SU-DHL-6 (cell line): ENCODE results near the gene ISYNA1.

ENCODE experiments used
- H2AFZ ChIP-seq: fragments of 200-600 bp; sonication (generic); 2 replicates; pipeline ENCODE4 v1.6.1; 2014; ENCODE audit warnings: low read depth, mild to moderate bottlenecking, moderate library complexity, mixed read lengths, antibody characterized with exemption, low read length; ENCODE audit not compliant: severe bottlenecking
- H3F3A ChIP-seq: fragments of 200-600 bp; shearing (Covaris generic); 2 replicates; pipeline ENCODE4 v1.6.0; 2016; ENCODE audit warnings: antibody characterized with exemption, mild to moderate bottlenecking; ENCODE audit not compliant: insufficient read depth
- H3K27ac ChIP-seq: fragments of 200-600 bp; sonication (generic); 2 replicates; pipeline ENCODE4 v1.5.1; 2016; ENCODE audit warnings: low read depth, mild to moderate bottlenecking, low read length, moderate library complexity, mixed read lengths
- H3K27me3 ChIP-seq: fragments of 200-600 bp; sonication (generic), shearing (Covaris generic); 2 replicates; pipeline ENCODE4 v1.6.0; 2014; ENCODE audit warnings: mild to moderate bottlenecking, low read length
- H3K36me3 ChIP-seq: fragments of 200-600 bp; sonication (generic); 2 replicates; pipeline ENCODE4 v1.6.1; 2014; ENCODE audit warnings: mild to moderate bottlenecking, low read length, mixed read lengths
- H3K4me2 ChIP-seq: fragments of 300-600, 200-600 bp; shearing (Covaris generic), sonication (generic); 2 replicates; pipeline ENCODE4 v1.6.0; 2014; ENCODE audit warnings: low read length, low read depth, mild to moderate bottlenecking; ENCODE audit not compliant: poor library complexity, severe bottlenecking
- H3K4me3 ChIP-seq: fragments of 200-600 bp; sonication (generic); 2 replicates; pipeline ENCODE4 v1.5.1; 2014; ENCODE audit warnings: antibody characterized with exemption, low read length, mild to moderate bottlenecking, mixed read lengths; ENCODE audit not compliant: insufficient read depth, poor library complexity, severe bottlenecking
- H3K79me2 ChIP-seq: fragments of 200-600 bp; sonication (generic); 2 replicates; pipeline ENCODE4 v1.6.1; 2014; ENCODE audit warnings: mild to moderate bottlenecking, low read length, moderate library complexity; ENCODE audit not compliant: insufficient read depth
- H3K9ac ChIP-seq: fragments of 200-600 bp; sonication (generic); 2 replicates; pipeline ENCODE4 v1.7.0; 2014; ENCODE audit warnings: mild to moderate bottlenecking, low read length
- H3K9me2 ChIP-seq: fragments of 200-600 bp; sonication (generic); replicated peaks from 2 replicates; pipeline ENCODE4 v1.6.1; 2014; ENCODE audit warnings: low read length; ENCODE audit not compliant: insufficient read depth
- H3K9me3 ChIP-seq: fragments of 200-600 bp; sonication (generic); 2 replicates; pipeline ENCODE4 v1.6.1; 2014; ENCODE audit warnings: low read length, mixed read lengths; ENCODE audit not compliant: insufficient read depth
- H4K20me1 ChIP-seq: fragments of 200-600 bp; sonication (generic); 2 replicates; pipeline ENCODE4 v1.6.1; 2014; ENCODE audit warnings: low read depth, mild to moderate bottlenecking, antibody characterized with exemption, low read length, moderate library complexity, mixed read lengths
- CTCF ChIP-seq: fragments of 200-600 bp; sonication (generic); IDR thresholded peaks from one replicate; pipeline ENCODE4 v1.5.1; 2017; ENCODE audit warnings: antibody characterized with exemption, mild to moderate bottlenecking, low read length, moderate library complexity; ENCODE audit not compliant: insufficient read depth, poor library complexity, severe bottlenecking
- EZH2phosphoT487 ChIP-seq: fragments of 200-600 bp; sonication (generic), shearing (Covaris generic); conservative IDR thresholded peaks from 2 replicates; pipeline ENCODE4 v1.6.1; 2018; ENCODE audit warnings: mild to moderate bottlenecking, antibody characterized with exemption, low read length, moderate library complexity, mixed read lengths

The ISYNA1 gene

GRCh38 chr19:18450931-18451836, 13.3 kb upstream of the ISYNA1 start:
- no peaks in the 10 kb centered on the region for H3K9me3 ChIP-seq
- no peaks in the 10 kb centered on the region for H3K27me3 ChIP-seq
- no peaks in the 10 kb centered on the region for H3K9me2 ChIP-seq
- no peaks in the 10 kb centered on the region for H3K79me2 ChIP-seq
- peak; percentile 93 for TF ChIP-seq CTCF
- no peak for TF ChIP-seq EZH2phosphoT487
- no peak overlapping the region for H2AFZ ChIP-seq
- no peak overlapping the region for H3K4me2 ChIP-seq
- H4K20me1 ChIP-seq = no peaks in the 10 kb centered on the region
- no peaks in the 10 kb centered on the region for H3K36me3 ChIP-seq
- no peak overlapping the region for H3K4me3 ChIP-seq
- H3F3A ChIP-seq = no peaks in the 10 kb centered on the region
- H3K27ac ChIP-seq = no peak overlapping the region
- H3K9ac ChIP-seq = no peak overlapping the region

- Histone ChIP-seq H3K9me2 (no peaks in the 10 kb centered on the region), H3K79me2 (no peaks in the 10 kb centered on the region), H3K9me3 (no peaks in the 10 kb centered on the region), H3K4me2 (no peak overlapping the region), H4K20me1 (no peaks in the 10 kb centered on the region), H2AFZ (no peak overlapping the region), H3K36me3 (no peaks in the 10 kb centered on the region), H3K27ac (no peak overlapping the region), H3K27me3 (no peaks in the 10 kb centered on the region), H3F3A (no peaks in the 10 kb centered on the region), H3K4me3 (no peak overlapping the region), H3K9ac (no peak overlapping the region)
- TF ChIP-seq CTCF = no peak
- TF ChIP-seq EZH2phosphoT487 = no peak
Measured at GRCh38 chr19:18450021-18450930, 12.3 kb upstream of the ISYNA1 start.

GRCh38 chr19:18449552-18449951, 11.6 kb upstream of the ISYNA1 start:
- no peaks in the 10 kb centered on the region for H3K9me2 ChIP-seq
- H3K79me2 ChIP-seq = no peaks in the 10 kb centered on the region
- H3K27ac ChIP-seq = no peak overlapping the region
- H2AFZ ChIP-seq = no peak overlapping the region
- no peaks in the 10 kb centered on the region for H3K36me3 ChIP-seq
- no peaks in the 10 kb centered on the region for H3K27me3 ChIP-seq
- H3K4me2 ChIP-seq = no peak overlapping the region
- H3K4me3 ChIP-seq = no peak overlapping the region
- H3F3A ChIP-seq = no peaks in the 10 kb centered on the region
- no peaks in the 10 kb centered on the region for H3K9me3 ChIP-seq
- no peak for TF ChIP-seq EZH2phosphoT487
- no peak for TF ChIP-seq CTCF
- no peak overlapping the region for H3K9ac ChIP-seq
- H4K20me1 ChIP-seq = no peaks in the 10 kb centered on the region
